ENCODE data around the gene CDH7.

CDH7 gene

GRCh38 chr18:65711493-65711892, 39.3 kb upstream of the CDH7 start:
- no peak overlapping the region for H3K9ac ChIP-seq (ENCODE audit: low read length)
- H3K4me3 ChIP-seq (ENCODE audit: low read length): no peak overlapping the region
- no peak overlapping the region for H3K4me2 ChIP-seq (ENCODE audit: low read length)
- TF ChIP-seq CTCF (IDR thresholded peaks at IDR 0.05; ENCODE audit: low read depth, low read length) (no peak), EZH2phosphoT487 (IDR thresholded peaks at IDR 0.05; ENCODE audit: low read depth) (no peak)
- H4K20me1 ChIP-seq (ENCODE audit: insufficient read depth, low read length): no peaks in the 10 kb centered on the region
- H3K79me2 ChIP-seq (ENCODE audit: low read length): no peaks in the 10 kb centered on the region
- no peaks in the 10 kb centered on the region for H3K4me1 ChIP-seq (ENCODE audit: low read length)
- no peaks in the 10 kb centered on the region for H3K27me3 ChIP-seq (ENCODE audit: low read depth, low read length)
- peak overlapping the region; percentile 54 for H2AFZ ChIP-seq (ENCODE audit: low read depth, low read length)
- H3K27ac ChIP-seq (ENCODE audit: low read length): no peak overlapping the region
- H3K9me3 ChIP-seq (ENCODE audit: insufficient read depth, low read length): no peaks in the 10 kb centered on the region
- H3K36me3 ChIP-seq (replicated peaks; ENCODE audit: low read depth, low read length): no peaks in the 10 kb centered on the region

GRCh38 chr18:65721619-65722018, 29.2 kb upstream of the CDH7 start:
- Histone ChIP-seq H3K36me3 (replicated peaks; ENCODE audit: low read depth, low read length) (peaks cover 3% of the 10 kb centered on the region), H2AFZ (ENCODE audit: low read depth, low read length) (peak overlapping the region; percentile 54; the same call in 1 of the 2 replicates), H3K4me2 (ENCODE audit: low read length) (peak overlapping the region; percentile 19; the same call in 1 of the 2 replicates), H3K27ac (ENCODE audit: low read length) (no peak overlapping the region), H3K9ac (ENCODE audit: low read length) (no peak overlapping the region), H3K4me1 (ENCODE audit: low read length) (peaks cover 27% of the 10 kb centered on the region), H4K20me1 (ENCODE audit: insufficient read depth, low read length) (no peaks in the 10 kb centered on the region), H3K9me3 (ENCODE audit: insufficient read depth, low read length) (no peaks in the 10 kb centered on the region), H3K27me3 (ENCODE audit: low read depth, low read length) (no peaks in the 10 kb centered on the region), H3K79me2 (ENCODE audit: low read length) (no peaks in the 10 kb centered on the region), H3K4me3 (ENCODE audit: low read length) (peak overlapping the region; percentile 11; the same call in 1 of the 2 replicates)
- TF ChIP-seq CTCF (IDR thresholded peaks at IDR 0.05; ENCODE audit: low read depth, low read length): no peak
- no peak for TF ChIP-seq EZH2phosphoT487 (IDR thresholded peaks at IDR 0.05; ENCODE audit: low read depth)

GRCh38 chr18:65725251-65726050, 25.4 kb upstream of the CDH7 start:
- Histone ChIP-seq H3K36me3 (replicated peaks; ENCODE audit: low read depth, low read length) (peaks cover 3% of the 10 kb centered on the region), H4K20me1 (ENCODE audit: insufficient read depth, low read length) (no peaks in the 10 kb centered on the region), H3K4me1 (ENCODE audit: low read length) (peaks cover 27% of the 10 kb centered on the region), H3K4me3 (ENCODE audit: low read length) (peak overlapping the region; percentile 64), H3K27me3 (ENCODE audit: low read depth, low read length) (no peaks in the 10 kb centered on the region), H3K79me2 (ENCODE audit: low read length) (no peaks in the 10 kb centered on the region), H3K9me3 (ENCODE audit: insufficient read depth, low read length) (no peaks in the 10 kb centered on the region), H3K4me2 (ENCODE audit: low read length) (peak overlapping the region; percentile 72), H3K27ac (ENCODE audit: low read length) (peak overlapping the region; percentile 70), H3K9ac (ENCODE audit: low read length) (peak overlapping the region; percentile 25), H2AFZ (ENCODE audit: low read depth, low read length) (peak overlapping the region; percentile 75)
- TF ChIP-seq EZH2phosphoT487 (IDR thresholded peaks at IDR 0.05; ENCODE audit: low read depth) (no peak), CTCF (IDR thresholded peaks at IDR 0.05; ENCODE audit: low read depth, low read length) (peak; percentile 98)

- Histone ChIP-seq H3K9ac (ENCODE audit: low read length) (no peak overlapping the region), H3K36me3 (replicated peaks; ENCODE audit: low read depth, low read length) (no peaks in the 10 kb centered on the region), H3K4me1 (ENCODE audit: low read length) (peaks cover 5% of the 10 kb centered on the region; the same call in 1 of the 2 replicates), H3K79me2 (ENCODE audit: low read length) (no peaks in the 10 kb centered on the region), H3K9me3 (ENCODE audit: insufficient read depth, low read length) (no peaks in the 10 kb centered on the region), H3K27me3 (ENCODE audit: low read depth, low read length) (no peaks in the 10 kb centered on the region), H3K4me3 (ENCODE audit: low read length) (no peak overlapping the region), H2AFZ (ENCODE audit: low read depth, low read length) (no peak overlapping the region), H3K27ac (ENCODE audit: low read length) (no peak overlapping the region), H4K20me1 (ENCODE audit: insufficient read depth, low read length) (no peaks in the 10 kb centered on the region), H3K4me2 (ENCODE audit: low read length) (no peak overlapping the region)
- no peak for TF ChIP-seq CTCF (IDR thresholded peaks at IDR 0.05; ENCODE audit: low read depth, low read length)
- TF ChIP-seq EZH2phosphoT487 (IDR thresholded peaks at IDR 0.05; ENCODE audit: low read depth): no peak
Observed at GRCh38 chr18:65735155-65735554, 15.7 kb upstream of the CDH7 start.
